Kidney (tissue), 14 donors: Measurements from ENCODE around the gene HDDC3. TPM values are rescaled to one million over a fixed set of nuclear protein-coding genes. Genes with fewer than 3 reads are reported as not detected.

ENCODE experiments used
- DNase-seq, 5 donors: peaks; one replicate each; pipeline ENCODE4 v3.0.0-alpha.2; 2013 to 2020
- FAIRE-seq: peaks from 2 replicates; lab custom pipeline; 2012; peaks lifted over from hg19 to GRCh38; lab: Jason Lieb, UNC
- H3K27ac ChIP-seq, 2 donors: one replicate each; pipeline ENCODE4 v1.7.0; 2013; ENCODE audit warnings: low read depth in 2 of 2, low read length in 2 of 2, inconsistent platforms in 1 of 2
- H3K27me3 ChIP-seq: one replicate; pipeline ENCODE4 v1.7.1; 2013; ENCODE audit warnings: low read length, inconsistent platforms; ENCODE audit not compliant: control insufficient read depth, insufficient read depth
- H3K36me3 ChIP-seq, 3 donors: one replicate each; pipeline versions ENCODE4 v1.7.0 to v1.7.1; 2013; ENCODE audit warnings: low read length in 3 of 3, control low read depth in 1 of 3, inconsistent platforms in 1 of 3; ENCODE audit not compliant: insufficient read depth in 3 of 3, control insufficient read depth in 2 of 3
- H3K4me1 ChIP-seq, 3 donors: one replicate each; pipeline versions ENCODE4 v1.7.0 to v1.7.1; 2013; ENCODE audit warnings: low read length in 3 of 3, inconsistent platforms in 1 of 3, low read depth in 1 of 3; ENCODE audit not compliant: control insufficient read depth in 2 of 3, insufficient read depth in 2 of 3
- H3K4me3 ChIP-seq, 3 donors: one replicate each; pipeline versions ENCODE4 v1.7.0 to v1.8.1; 2013; ENCODE audit warnings: low read length in 3 of 3, control low read depth in 1 of 3, inconsistent platforms in 1 of 3
- H3K9ac ChIP-seq, 3 donors: one replicate each; pipeline versions ENCODE4 v1.7.0 to v1.7.1; 2013; ENCODE audit warnings: low read length in 3 of 3, control low read depth in 1 of 3, inconsistent platforms in 1 of 3
- H3K9me3 ChIP-seq, 3 donors: one replicate each; pipeline versions ENCODE4 v1.7.0 to v1.7.1; 2013; ENCODE audit warnings: low read length in 3 of 3, control low read depth in 1 of 3, inconsistent platforms in 1 of 3; ENCODE audit not compliant: control insufficient read depth in 2 of 3, insufficient read depth in 1 of 3
- CTCF ChIP-seq: IDR thresholded peaks from 3 replicates; pipeline ENCODE4 v1.5.1; 2012; ENCODE audit warnings: mild to moderate bottlenecking, moderate library complexity, borderline replicate concordance; ENCODE audit not compliant: insufficient read depth; ENCODE audit errors: extremely low read depth
- intact Hi-C: fragments of 100-400 bp; cut with DNase I; formaldehyde crosslinking; loops from one replicate; pipeline ENCODE4 v1.11.1; 2022
- polyA plus RNA-seq: library from polyadenylated mRNA; stranded (reverse); fragments of 350-450 nt; fragmentation: Illumina TruSeq; extraction: RNeasy Lipid Tissue Mini Kit (QIAGEN cat#74804); gene quantifications from one replicate; pipeline ENCODE4 v1.2.3, GENCODE V29; 2014; ENCODE audit warnings: low read depth, low replicate concordance; ENCODE audit not compliant: insufficient read depth
- total RNA-seq: library from RNA; stranded (reverse); fragmentation: NEBNext Ultra II Directional; extraction: Animal tissue kit (Norgen Biotek cat#: 25700); gene quantifications from one replicate; pipeline ENCODE4 v1.2.1, GENCODE V29; 2021
- donor health status: control.
- donor health status: control.
- donor health status: control.
- donor health status: control.
- donor health status: control.
- donor health status: DM: yes; HTN: yes; CAD: no.
- donor health status: Normal renal cell carcinoma (clear cell type).

The HDDC3 gene
- total and polyA plus RNA-seq, 2 donors from 2014 or later, result 15.5 to 47.3 TPM

GRCh38 chr15:90881978-90882721 lies 50.2 kb downstream of the HDDC3 start:
- Histone ChIP-seq H3K9ac (no peak overlapping the region), H3K4me3 (no peak overlapping the region), H3K27ac (peak overlapping the region in 1 of 2 donors; percentile 11), H3K9me3 (no peaks in the 10 kb centered on the region), H3K36me3 (peaks cover 0 to 24% (median 11%) of the 10 kb centered on the region in 3 donors), H3K4me1 (peaks cover 0 to 20% (median 6%) of the 10 kb centered on the region in 3 donors), H3K27me3 (no peaks in the 10 kb centered on the region)
- intact Hi-C loops, result no loop called here
- TF ChIP-seq CTCF, result no peak
- FAIRE-seq (no peak), DNase-seq (peak in 1 of 5 donors; percentile 81)

GRCh38 chr15:90881181-90881977 lies 51.0 kb downstream of the HDDC3 start:
- no peak overlapping the region for H3K9ac ChIP-seq
- intact Hi-C loops, result no loop called here
- H3K27ac ChIP-seq, result no peak overlapping the region
- peaks cover 0 to 20% (median 6%) of the 10 kb centered on the region in 3 donors for H3K4me1 ChIP-seq
- FAIRE-seq (no peak), DNase-seq (no peak)
- H3K27me3 ChIP-seq, result no peaks in the 10 kb centered on the region
- H3K36me3 ChIP-seq, result peaks cover 1 to 32% (median 16%) of the 10 kb centered on the region in 3 donors
- TF ChIP-seq CTCF, result no peak
- no peak overlapping the region for H3K4me3 ChIP-seq
- no peaks in the 10 kb centered on the region for H3K9me3 ChIP-seq

DNA sequence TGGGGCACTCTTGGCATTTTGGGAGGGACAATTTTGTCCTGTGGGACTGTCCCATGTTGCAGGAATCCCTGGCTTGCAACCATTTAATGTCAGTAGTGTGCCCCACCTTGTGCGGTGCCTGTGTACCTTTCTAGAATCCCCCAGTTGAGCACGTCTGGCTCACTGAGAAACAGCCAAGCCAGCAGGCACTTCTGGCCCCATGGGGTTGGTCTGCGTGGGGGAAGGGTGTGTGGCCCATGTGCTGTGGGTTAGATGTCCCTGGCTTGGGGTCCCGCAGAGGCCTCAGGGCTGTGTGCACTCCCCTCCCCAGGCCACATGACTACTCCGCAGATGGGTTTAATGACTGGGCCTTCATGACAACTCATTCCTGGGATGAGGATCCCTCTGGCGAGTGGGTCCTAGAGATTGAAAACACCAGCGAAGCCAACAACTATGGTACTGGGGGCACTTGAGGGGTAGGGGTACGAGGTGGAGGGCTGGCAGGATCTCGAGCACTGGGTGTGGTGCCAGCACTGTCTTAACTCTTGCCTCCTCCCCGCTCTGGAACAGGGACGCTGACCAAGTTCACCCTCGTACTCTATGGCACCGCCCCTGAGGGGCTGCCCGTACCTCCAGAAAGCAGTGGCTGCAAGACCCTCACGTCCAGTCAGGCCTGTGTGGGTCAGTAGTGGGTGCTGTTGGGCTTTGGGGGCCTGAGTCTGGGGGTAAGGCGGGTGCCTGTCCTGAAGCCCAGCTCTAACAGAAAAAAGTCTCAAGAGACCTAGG lies 51.8 kb downstream of the HDDC3 start:
- Histone ChIP-seq H3K9ac (no peak overlapping the region), H3K4me1 (peaks cover 0 to 16% (median 6%) of the 10 kb centered on the region in 3 donors), H3K27me3 (no peaks in the 10 kb centered on the region), H3K36me3 (peaks cover 2 to 35% (median 17%) of the 10 kb centered on the region in 3 donors), H3K9me3 (no peaks in the 10 kb centered on the region), H3K4me3 (no peak overlapping the region), H3K27ac (no peak overlapping the region)
- intact Hi-C loops, result no loop called here
- no peak for DNase-seq
- no peak for TF ChIP-seq CTCF
- no peak for FAIRE-seq

Other genes starting within 250 kb of the HDDC3 start
- gene BLM, start 215.2 kb downstream of the HDDC3 start, total RNA-seq, result 2.8 TPM
- 1.1 TPM for gene BLM, start 215.2 kb downstream of the HDDC3 start, polyA plus RNA-seq
- gene FURIN, start 64.0 kb downstream of the HDDC3 start, total RNA-seq, result 75.9 TPM
- 36.4 TPM for gene FURIN, start 64.0 kb downstream of the HDDC3 start, polyA plus RNA-seq
- gene FES, start 48.0 kb downstream of the HDDC3 start, total RNA-seq, result 33.5 TPM
- 9.3 TPM for gene FES, start 48.0 kb downstream of the HDDC3 start, polyA plus RNA-seq
- 56.3 TPM for gene MAN2A2, start 29.2 kb downstream of the HDDC3 start, total RNA-seq
- gene MAN2A2, start 29.2 kb downstream of the HDDC3 start, polyA plus RNA-seq, result 11.4 TPM
- gene UNC45A, start 2.7 kb upstream of the HDDC3 start, total RNA-seq, result 62.8 TPM
- gene UNC45A, start 2.7 kb upstream of the HDDC3 start, polyA plus RNA-seq, result 48.9 TPM
- gene RCCD1, start 22.3 kb upstream of the HDDC3 start, total RNA-seq, result 11.6 TPM
- gene RCCD1, start 22.3 kb upstream of the HDDC3 start, polyA plus RNA-seq, result 11.6 TPM
- gene PRC1, start 62.0 kb upstream of the HDDC3 start, total RNA-seq, result 6.6 TPM
- gene PRC1, start 62.0 kb upstream of the HDDC3 start, polyA plus RNA-seq, result 3.4 TPM
- gene VPS33B, start 90.0 kb upstream of the HDDC3 start, total RNA-seq, result 15.5 TPM
- gene VPS33B, start 90.0 kb upstream of the HDDC3 start, polyA plus RNA-seq, result 18.5 TPM
- gene SV2B, start 167.7 kb upstream of the HDDC3 start, total RNA-seq, result 3.9 TPM
- 0.17 TPM for gene SV2B, start 167.7 kb upstream of the HDDC3 start, polyA plus RNA-seq